ENCODE measurements around the gene SASH1. TPM values are rescaled to one million over a fixed set of nuclear protein-coding genes. Genes with fewer than 3 reads are reported as not detected.

SASH1 gene
- total and polyA plus RNA-seq, 2 of the 8 experiments (the other 6 are each of a cell fraction or from before 2014, with no cell fraction given), result 6.0 to 20.2 TPM

DNA sequence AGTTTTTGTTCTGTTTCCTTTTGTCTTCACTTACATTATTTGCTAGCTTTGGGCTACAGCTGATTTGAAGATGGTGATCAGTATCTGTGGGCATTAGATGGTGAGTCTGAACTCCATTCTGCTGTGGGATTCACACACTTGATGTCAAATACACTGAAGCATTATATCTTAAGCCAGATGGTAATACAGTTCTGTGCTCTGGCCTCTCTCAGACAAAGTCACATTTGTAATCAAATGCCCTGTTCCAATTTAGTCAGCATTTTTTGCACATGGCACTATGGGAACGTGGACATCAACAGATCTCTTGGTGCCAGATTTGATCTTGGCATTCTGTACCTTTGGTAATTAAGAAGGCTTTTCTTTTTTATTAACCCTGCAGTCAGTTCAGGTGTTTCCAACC is 56.0 kb downstream of the SASH1 start (continued):
- TF ChIP-seq, protein P1, sequence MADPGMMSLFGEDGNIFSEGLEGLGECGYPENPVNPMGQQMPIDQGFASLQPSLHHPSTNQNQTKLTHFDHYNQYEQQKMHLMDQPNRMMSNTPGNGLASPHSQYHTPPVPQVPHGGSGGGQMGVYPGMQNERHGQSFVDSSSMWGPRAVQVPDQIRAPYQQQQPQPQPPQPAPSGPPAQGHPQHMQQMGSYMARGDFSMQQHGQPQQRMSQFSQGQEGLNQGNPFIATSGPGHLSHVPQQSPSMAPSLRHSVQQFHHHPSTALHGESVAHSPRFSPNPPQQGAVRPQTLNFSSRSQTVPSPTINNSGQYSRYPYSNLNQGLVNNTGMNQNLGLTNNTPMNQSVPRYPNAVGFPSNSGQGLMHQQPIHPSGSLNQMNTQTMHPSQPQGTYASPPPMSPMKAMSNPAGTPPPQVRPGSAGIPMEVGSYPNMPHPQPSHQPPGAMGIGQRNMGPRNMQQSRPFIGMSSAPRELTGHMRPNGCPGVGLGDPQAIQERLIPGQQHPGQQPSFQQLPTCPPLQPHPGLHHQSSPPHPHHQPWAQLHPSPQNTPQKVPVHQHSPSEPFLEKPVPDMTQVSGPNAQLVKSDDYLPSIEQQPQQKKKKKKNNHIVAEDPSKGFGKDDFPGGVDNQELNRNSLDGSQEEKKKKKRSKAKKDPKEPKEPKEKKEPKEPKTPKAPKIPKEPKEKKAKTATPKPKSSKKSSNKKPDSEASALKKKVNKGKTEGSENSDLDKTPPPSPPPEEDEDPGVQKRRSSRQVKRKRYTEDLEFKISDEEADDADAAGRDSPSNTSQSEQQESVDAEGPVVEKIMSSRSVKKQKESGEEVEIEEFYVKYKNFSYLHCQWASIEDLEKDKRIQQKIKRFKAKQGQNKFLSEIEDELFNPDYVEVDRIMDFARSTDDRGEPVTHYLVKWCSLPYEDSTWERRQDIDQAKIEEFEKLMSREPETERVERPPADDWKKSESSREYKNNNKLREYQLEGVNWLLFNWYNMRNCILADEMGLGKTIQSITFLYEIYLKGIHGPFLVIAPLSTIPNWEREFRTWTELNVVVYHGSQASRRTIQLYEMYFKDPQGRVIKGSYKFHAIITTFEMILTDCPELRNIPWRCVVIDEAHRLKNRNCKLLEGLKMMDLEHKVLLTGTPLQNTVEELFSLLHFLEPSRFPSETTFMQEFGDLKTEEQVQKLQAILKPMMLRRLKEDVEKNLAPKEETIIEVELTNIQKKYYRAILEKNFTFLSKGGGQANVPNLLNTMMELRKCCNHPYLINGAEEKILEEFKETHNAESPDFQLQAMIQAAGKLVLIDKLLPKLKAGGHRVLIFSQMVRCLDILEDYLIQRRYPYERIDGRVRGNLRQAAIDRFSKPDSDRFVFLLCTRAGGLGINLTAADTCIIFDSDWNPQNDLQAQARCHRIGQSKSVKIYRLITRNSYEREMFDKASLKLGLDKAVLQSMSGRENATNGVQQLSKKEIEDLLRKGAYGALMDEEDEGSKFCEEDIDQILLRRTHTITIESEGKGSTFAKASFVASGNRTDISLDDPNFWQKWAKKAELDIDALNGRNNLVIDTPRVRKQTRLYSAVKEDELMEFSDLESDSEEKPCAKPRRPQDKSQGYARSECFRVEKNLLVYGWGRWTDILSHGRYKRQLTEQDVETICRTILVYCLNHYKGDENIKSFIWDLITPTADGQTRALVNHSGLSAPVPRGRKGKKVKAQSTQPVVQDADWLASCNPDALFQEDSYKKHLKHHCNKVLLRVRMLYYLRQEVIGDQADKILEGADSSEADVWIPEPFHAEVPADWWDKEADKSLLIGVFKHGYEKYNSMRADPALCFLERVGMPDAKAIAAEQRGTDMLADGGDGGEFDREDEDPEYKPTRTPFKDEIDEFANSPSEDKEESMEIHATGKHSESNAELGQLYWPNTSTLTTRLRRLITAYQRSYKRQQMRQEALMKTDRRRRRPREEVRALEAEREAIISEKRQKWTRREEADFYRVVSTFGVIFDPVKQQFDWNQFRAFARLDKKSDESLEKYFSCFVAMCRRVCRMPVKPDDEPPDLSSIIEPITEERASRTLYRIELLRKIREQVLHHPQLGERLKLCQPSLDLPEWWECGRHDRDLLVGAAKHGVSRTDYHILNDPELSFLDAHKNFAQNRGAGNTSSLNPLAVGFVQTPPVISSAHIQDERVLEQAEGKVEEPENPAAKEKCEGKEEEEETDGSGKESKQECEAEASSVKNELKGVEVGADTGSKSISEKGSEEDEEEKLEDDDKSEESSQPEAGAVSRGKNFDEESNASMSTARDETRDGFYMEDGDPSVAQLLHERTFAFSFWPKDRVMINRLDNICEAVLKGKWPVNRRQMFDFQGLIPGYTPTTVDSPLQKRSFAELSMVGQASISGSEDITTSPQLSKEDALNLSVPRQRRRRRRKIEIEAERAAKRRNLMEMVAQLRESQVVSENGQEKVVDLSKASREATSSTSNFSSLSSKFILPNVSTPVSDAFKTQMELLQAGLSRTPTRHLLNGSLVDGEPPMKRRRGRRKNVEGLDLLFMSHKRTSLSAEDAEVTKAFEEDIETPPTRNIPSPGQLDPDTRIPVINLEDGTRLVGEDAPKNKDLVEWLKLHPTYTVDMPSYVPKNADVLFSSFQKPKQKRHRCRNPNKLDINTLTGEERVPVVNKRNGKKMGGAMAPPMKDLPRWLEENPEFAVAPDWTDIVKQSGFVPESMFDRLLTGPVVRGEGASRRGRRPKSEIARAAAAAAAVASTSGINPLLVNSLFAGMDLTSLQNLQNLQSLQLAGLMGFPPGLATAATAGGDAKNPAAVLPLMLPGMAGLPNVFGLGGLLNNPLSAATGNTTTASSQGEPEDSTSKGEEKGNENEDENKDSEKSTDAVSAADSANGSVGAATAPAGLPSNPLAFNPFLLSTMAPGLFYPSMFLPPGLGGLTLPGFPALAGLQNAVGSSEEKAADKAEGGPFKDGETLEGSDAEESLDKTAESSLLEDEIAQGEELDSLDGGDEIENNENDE (IDR thresholded peaks at IDR 0.05; ENCODE audit: insufficient replicate concordance, low read length), result no peak
- TF ChIP-seq PHF8 (conservative IDR thresholded peaks at IDR 0.05; ENCODE audit: low read depth, low read length) (no peak), SP2 (IDR thresholded peaks at IDR 0.05; ENCODE audit: low read length) (no peak), TAF1 (IDR thresholded peaks at IDR 0.05; ENCODE audit: low read depth, low read length) (no peak), RAD21 (IDR thresholded peaks at IDR 0.05 in 1 of 2, conservative IDR thresholded peaks at IDR 0.05 in 1 of 2; ENCODE audit: low read depth in 2 of 2, low read length in 2 of 2) (no peak), CEBPB (IDR thresholded peaks at IDR 0.05; ENCODE audit: low read depth, low read length) (no peak), BCL11A (IDR thresholded peaks at IDR 0.05; ENCODE audit: low read depth in 2 of 2, low read length in 2 of 2) (no peak), SUZ12 (IDR thresholded peaks at IDR 0.05; ENCODE audit: low read length) (no peak), GABPA (IDR thresholded peaks at IDR 0.05; ENCODE audit: borderline replicate concordance, insufficient read depth, low read length) (no peak), TEAD4 (IDR thresholded peaks at IDR 0.05; ENCODE audit: low read depth, low read length) (no peak)
- TF ChIP-seq, protein P2, sequence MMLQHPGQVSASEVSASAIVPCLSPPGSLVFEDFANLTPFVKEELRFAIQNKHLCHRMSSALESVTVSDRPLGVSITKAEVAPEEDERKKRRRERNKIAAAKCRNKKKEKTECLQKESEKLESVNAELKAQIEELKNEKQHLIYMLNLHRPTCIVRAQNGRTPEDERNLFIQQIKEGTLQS (IDR thresholded peaks at IDR 0.05; ENCODE audit: insufficient read depth, low read depth, low read length), result no peak

Measured in H1 (cell line).